ENCODE measurements around the gene DSCAML1. TPM values are rescaled to one million over a fixed set of nuclear protein-coding genes. Genes with fewer than 3 reads are reported as not detected.
"Not testable (repeated sequence)": the region's sequence is repeated elsewhere in the genome, so short reads cannot be mapped to it uniquely, and the experiment has no call there.

Gene DSCAML1
- total RNA-seq, 2 donors from 2014 or later = 0.21 to 0.92 TPM

GRCh38 chr11:117411736-117412135, 385.3 kb downstream of the DSCAML1 start:
- H3K9me3 ChIP-seq (ENCODE audit: control insufficient read depth, low read length, poor library complexity, severe bottlenecking) = no peaks in the 10 kb centered on the region
- Mint-ChIP-seq H3K36me3 (ENCODE audit: low read depth) (peaks cover 16% of the 10 kb centered on the region), H3K4me1 (peaks cover 4% of the 10 kb centered on the region), H3K27me3 (no peaks in the 10 kb centered on the region), H3K27ac (peak overlapping the region; percentile 32), H3K4me3 (no peak overlapping the region)
- DNase-seq (no peak), ATAC-seq (no peak)

- H3K4me3 Mint-ChIP-seq = no peak overlapping the region
- peaks cover 4% of the 10 kb centered on the region for H3K4me1 Mint-ChIP-seq
- no peak for DNase-seq
- no peaks in the 10 kb centered on the region for H3K27me3 Mint-ChIP-seq
- ATAC-seq = no peak
- H3K27ac Mint-ChIP-seq = peak overlapping the region; percentile 32
- H3K36me3 Mint-ChIP-seq (ENCODE audit: low read depth) = peaks cover 18% of the 10 kb centered on the region
- H3K9me3 ChIP-seq (ENCODE audit: control insufficient read depth, low read length, poor library complexity, severe bottlenecking) = peaks cover 2% of the 10 kb centered on the region
Measured at GRCh38 chr11:117410861-117411710, 385.9 kb downstream of the DSCAML1 start.

GRCh38 chr11:117410238-117410637, 386.8 kb downstream of the DSCAML1 start:
- Mint-ChIP-seq H3K36me3 (ENCODE audit: low read depth) (peaks cover 21% of the 10 kb centered on the region), H3K4me3 (no peak overlapping the region), H3K27me3 (no peaks in the 10 kb centered on the region), H3K27ac (peak overlapping the region; percentile 85), H3K4me1 (peaks cover 4% of the 10 kb centered on the region)
- ATAC-seq = no peak
- DNase-seq = no peak
- peaks cover 4% of the 10 kb centered on the region for H3K9me3 ChIP-seq (ENCODE audit: control insufficient read depth, low read length, poor library complexity, severe bottlenecking)

GRCh38 chr11:117409511-117409910, 387.5 kb downstream of the DSCAML1 start:
- DNase-seq = no peak
- H3K4me1 Mint-ChIP-seq = peaks cover 4% of the 10 kb centered on the region
- ATAC-seq = no peak
- no peaks in the 10 kb centered on the region for H3K27me3 Mint-ChIP-seq
- peak overlapping the region; percentile 85 for H3K27ac Mint-ChIP-seq
- H3K4me3 Mint-ChIP-seq = no peak overlapping the region
- peaks cover 23% of the 10 kb centered on the region for H3K36me3 Mint-ChIP-seq (ENCODE audit: low read depth)
- H3K9me3 ChIP-seq (ENCODE audit: control insufficient read depth, low read length, poor library complexity, severe bottlenecking) = peaks cover 4% of the 10 kb centered on the region

- DNase-seq (no peak), ATAC-seq (no peak)
- H3K4me3 Mint-ChIP-seq = no peak overlapping the region
- peaks cover 27% of the 10 kb centered on the region for H3K36me3 Mint-ChIP-seq (ENCODE audit: low read depth)
- H3K9me3 ChIP-seq (ENCODE audit: control insufficient read depth, low read length, poor library complexity, severe bottlenecking) = peaks cover 4% of the 10 kb centered on the region
- no peak overlapping the region for H3K27ac Mint-ChIP-seq
- H3K27me3 Mint-ChIP-seq = no peaks in the 10 kb centered on the region
- H3K4me1 Mint-ChIP-seq = peaks cover 4% of the 10 kb centered on the region
Measured at GRCh38 chr11:117408356-117408755, 388.7 kb downstream of the DSCAML1 start.

GRCh38 chr11:117407016-117407415, 390.0 kb downstream of the DSCAML1 start:
- ATAC-seq = no peak

GRCh38 chr11:117405898-117406297, 391.1 kb downstream of the DSCAML1 start:
- not testable (repeated sequence) for H3K27me3 Mint-ChIP-seq; ATAC-seq; H3K9me3 ChIP-seq (ENCODE audit: control insufficient read depth, low read length, poor library complexity, severe bottlenecking); DNase-seq; H3K4me1 Mint-ChIP-seq; H3K4me3 Mint-ChIP-seq; H3K27ac Mint-ChIP-seq
- H3K36me3 Mint-ChIP-seq (ENCODE audit: low read depth) = peaks cover 26% of the 10 kb centered on the region

More at GRCh38 chr11:117407016-117407415, 390.0 kb downstream of the DSCAML1 start:
- Mint-ChIP-seq H3K4me1 (peaks cover 2% of the 10 kb centered on the region), H3K36me3 (ENCODE audit: low read depth) (peaks cover 23% of the 10 kb centered on the region), H3K4me3 (no peak overlapping the region), H3K27me3 (no peaks in the 10 kb centered on the region), H3K27ac (no peak overlapping the region)
- DNase-seq = no peak
- peaks cover 4% of the 10 kb centered on the region for H3K9me3 ChIP-seq (ENCODE audit: control insufficient read depth, low read length, poor library complexity, severe bottlenecking)

- H3K27ac Mint-ChIP-seq; H3K9me3 ChIP-seq (ENCODE audit: control insufficient read depth, low read length, poor library complexity, severe bottlenecking); ATAC-seq; H3K4me3 Mint-ChIP-seq; H3K27me3 Mint-ChIP-seq; DNase-seq: not testable (repeated sequence)
- H3K4me1 Mint-ChIP-seq = peaks cover 10% of the 10 kb centered on the region
- H3K36me3 Mint-ChIP-seq (ENCODE audit: low read depth) = peaks cover 31% of the 10 kb centered on the region
Measured at GRCh38 chr11:117399100-117399840, 397.7 kb downstream of the DSCAML1 start.

- not testable (repeated sequence) for H3K9me3 ChIP-seq (ENCODE audit: control insufficient read depth, low read length, poor library complexity, severe bottlenecking); H3K27me3 Mint-ChIP-seq; DNase-seq; ATAC-seq; H3K27ac Mint-ChIP-seq; H3K4me3 Mint-ChIP-seq
- H3K4me1 Mint-ChIP-seq = peaks cover 10% of the 10 kb centered on the region
- peaks cover 28% of the 10 kb centered on the region for H3K36me3 Mint-ChIP-seq (ENCODE audit: low read depth)
Measured at GRCh38 chr11:117398618-117399017, 398.4 kb downstream of the DSCAML1 start.

GRCh38 chr11:117396970-117397369, 400.0 kb downstream of the DSCAML1 start:
- H3K9me3 ChIP-seq (ENCODE audit: control insufficient read depth, low read length, poor library complexity, severe bottlenecking) = no peaks in the 10 kb centered on the region
- H3K27ac Mint-ChIP-seq = no peak overlapping the region
- DNase-seq (no peak), ATAC-seq (no peak)
- peaks cover 27% of the 10 kb centered on the region for H3K36me3 Mint-ChIP-seq (ENCODE audit: low read depth)
- H3K4me3 Mint-ChIP-seq = no peak overlapping the region
- H3K27me3 Mint-ChIP-seq = no peaks in the 10 kb centered on the region
- H3K4me1 Mint-ChIP-seq = peaks cover 10% of the 10 kb centered on the region

- H3K36me3 Mint-ChIP-seq (ENCODE audit: low read depth) = peaks cover 26% of the 10 kb centered on the region
- peaks cover 3% of the 10 kb centered on the region for H3K4me1 Mint-ChIP-seq
- no peak overlapping the region for H3K4me3 Mint-ChIP-seq
- H3K27ac Mint-ChIP-seq = no peak overlapping the region
- H3K27me3 Mint-ChIP-seq = no peaks in the 10 kb centered on the region
- ATAC-seq = no peak
- no peak for DNase-seq
- no peaks in the 10 kb centered on the region for H3K9me3 ChIP-seq (ENCODE audit: control insufficient read depth, low read length, poor library complexity, severe bottlenecking)
Measured at GRCh38 chr11:117395476-117395875, 401.5 kb downstream of the DSCAML1 start.

- Mint-ChIP-seq H3K27me3 (no peaks in the 10 kb centered on the region), H3K27ac (no peak overlapping the region), H3K4me1 (peaks cover 2% of the 10 kb centered on the region), H3K36me3 (ENCODE audit: low read depth) (peaks cover 28% of the 10 kb centered on the region), H3K4me3 (no peak overlapping the region)
- no peak for DNase-seq
- no peak for ATAC-seq
- H3K9me3 ChIP-seq (ENCODE audit: control insufficient read depth, low read length, poor library complexity, severe bottlenecking) = no peaks in the 10 kb centered on the region
Measured at GRCh38 chr11:117394221-117394925, 402.6 kb downstream of the DSCAML1 start.

- Mint-ChIP-seq H3K4me3 (no peak overlapping the region), H3K4me1 (peaks cover 3% of the 10 kb centered on the region), H3K27me3 (no peaks in the 10 kb centered on the region), H3K27ac (no peak overlapping the region), H3K36me3 (ENCODE audit: low read depth) (peaks cover 24% of the 10 kb centered on the region)
- H3K9me3 ChIP-seq (ENCODE audit: control insufficient read depth, low read length, poor library complexity, severe bottlenecking) = no peaks in the 10 kb centered on the region
- DNase-seq (no peak), ATAC-seq (no peak)
Measured at GRCh38 chr11:117392979-117393378, 404.0 kb downstream of the DSCAML1 start.

Measured in T-helper 17 cell (primary cell).